GM23248 (cell line): ENCODE results near the gene ARMC10. TPM values are rescaled to one million over a fixed set of nuclear protein-coding genes. Genes with fewer than 3 reads are reported as not detected.
"Not testable (repeated sequence)": the region's sequence is repeated elsewhere in the genome, so short reads cannot be mapped to it uniquely, and the experiment has no call there.

ENCODE experiments used
- DNase-seq: peaks from one replicate; pipeline ENCODE4 v3.0.0-alpha.2; 2015
- H2AFZ ChIP-seq: fragments of 200-600 bp; sonication (generic); 2 replicates; pipeline ENCODE4 v1.6.1; 2016; ENCODE audit warnings: antibody characterized with exemption
- H3F3A ChIP-seq: fragments of 200-600 bp; sonication (generic); 2 replicates; pipeline ENCODE4 v1.6.1; 2016; ENCODE audit warnings: mild to moderate bottlenecking, antibody characterized with exemption, mixed run types; ENCODE audit not compliant: insufficient read depth
- H3K27ac ChIP-seq: fragments of 200-600 bp; sonication (generic); 2 replicates; pipeline ENCODE4 v1.5.1; 2016; ENCODE audit warnings: mild to moderate bottlenecking
- H3K27me3 ChIP-seq: fragments of 200-600 bp; sonication (generic); replicated peaks from 2 replicates; pipeline ENCODE4 v1.6.1; 2016; ENCODE audit warnings: mild to moderate bottlenecking; ENCODE audit not compliant: insufficient read depth
- H3K36me3 ChIP-seq: fragments of 200-600 bp; sonication (generic); 2 replicates; pipeline ENCODE4 v1.6.1; 2016; ENCODE audit warnings: low read depth, mild to moderate bottlenecking
- H3K4me1 ChIP-seq: fragments of 200-600 bp; sonication (generic); 2 replicates; pipeline ENCODE4 v1.6.1; 2016; ENCODE audit warnings: mild to moderate bottlenecking; ENCODE audit not compliant: insufficient read depth
- H3K4me2 ChIP-seq: fragments of 200-600 bp; sonication (generic); one replicate; pipeline ENCODE4 v1.6.1; 2016; ENCODE audit warnings: mild to moderate bottlenecking; ENCODE audit not compliant: unreplicated experiment
- H3K4me3 ChIP-seq: fragments of 200-600 bp; sonication (generic); 2 replicates; pipeline ENCODE4 v1.5.1; 2016; ENCODE audit warnings: mild to moderate bottlenecking
- H3K79me2 ChIP-seq: fragments of 200-600 bp; sonication (generic); 2 replicates; pipeline ENCODE4 v1.6.1; 2016; ENCODE audit warnings: mild to moderate bottlenecking; ENCODE audit not compliant: insufficient read depth
- H3K9ac ChIP-seq: fragments of 200-600 bp; sonication (generic); 2 replicates; pipeline ENCODE4 v1.6.1; 2016; ENCODE audit warnings: mild to moderate bottlenecking
- H3K9me2 ChIP-seq: fragments of 200-600 bp; sonication (generic); 2 replicates; pipeline ENCODE4 v1.6.1; 2016; ENCODE audit warnings: mixed run types, mild to moderate bottlenecking, moderate library complexity; ENCODE audit not compliant: insufficient read depth
- H3K9me3 ChIP-seq: fragments of 200-600 bp; sonication (generic); one replicate; pipeline ENCODE4 v1.6.1; 2017; ENCODE audit warnings: low read depth
- H4K20me1 ChIP-seq: fragments of 200-600 bp; sonication (generic); 2 replicates; pipeline ENCODE4 v1.6.0; 2016; ENCODE audit not compliant: insufficient read depth
- EZH2 ChIP-seq: fragments of 200-600 bp; sonication (generic); IDR thresholded peaks from 2 replicates; pipeline ENCODE4 v1.6.1; 2018; ENCODE audit warnings: antibody characterized with exemption, mild to moderate bottlenecking; ENCODE audit not compliant: insufficient read depth, poor library complexity, severe bottlenecking
- EZH2phosphoT487 ChIP-seq: fragments of 200-600 bp; sonication (generic); IDR thresholded peaks from 2 replicates; pipeline ENCODE4 v1.6.1; 2018; ENCODE audit warnings: antibody characterized with exemption, moderate library complexity, mild to moderate bottlenecking, low read depth; ENCODE audit not compliant: insufficient read depth
- WGBS, 2 experiments: methylation state at CpG; one replicate each; pipeline ENCODE4 v1.1.6; 2015 to 2017; ENCODE audit warnings: low lambda C conversion rate in 2 of 2, low coverage in 1 of 2; ENCODE audit errors: missing lambda C conversion rate in 2 of 2; 5-methylcytosine and 5-hydroxymethylcytosine counted together
- in situ Hi-C: fragments of 300-500 bp; cut with MboI; formaldehyde crosslinking; loops from 2 replicates; pipeline ENCODE4 v1.15.0; 2020
- polyA plus RNA-seq: library from polyadenylated mRNA; unstranded; fragments of >200 nt; fragmentation: Nextera tagmentation; extraction: Ambion mirVana; gene quantifications from 2 replicates; pipeline ENCODE4 v1.2.1, GENCODE V29; 2016
- total RNA-seq: library from RNA; depleted of rRNA; stranded (reverse); fragments of >200 nt; shearing (Covaris generic); gene quantifications from 2 replicates; pipeline ENCODE4 v1.2.3, GENCODE V29; 2014

The ARMC10 gene
- total and polyA plus RNA-seq, 2 experiments from 2014 or later: 39.2 to 41.9 TPM

- Histone ChIP-seq H3K4me2 (no peak overlapping the region), H3F3A (no peaks in the 10 kb centered on the region), H3K9me3 (no peaks in the 10 kb centered on the region), H2AFZ (no peak overlapping the region), H3K36me3 (peaks cover 25% of the 10 kb centered on the region), H3K4me3 (no peak overlapping the region), H3K79me2 (no peaks in the 10 kb centered on the region), H3K27ac (no peak overlapping the region), H3K27me3 (no peaks in the 10 kb centered on the region), H4K20me1 (no peaks in the 10 kb centered on the region), H3K9me2 (no peaks in the 10 kb centered on the region), H3K4me1 (no peaks in the 10 kb centered on the region), H3K9ac (no peak overlapping the region)
- WGBS, 2 experiments: 98 to 99% methylated on average over 2 of the region's 2 CpGs
- DNase-seq: no peak
- in situ Hi-C loops: no loop called here
- TF ChIP-seq EZH2phosphoT487 (no peak), EZH2 (no peak)
Observed at GRCh38 chr7:103097041-103097440, 22.1 kb downstream of the ARMC10 start.

GRCh38 chr7:103100348-103100747 lies 25.4 kb downstream of the ARMC10 start:
- in situ Hi-C loops: no loop called here
- no peak for TF ChIP-seq EZH2phosphoT487
- no peak for TF ChIP-seq EZH2
- no peaks in the 10 kb centered on the region for H3F3A ChIP-seq
- no peaks in the 10 kb centered on the region for H3K79me2 ChIP-seq
- H3K4me1 ChIP-seq: no peaks in the 10 kb centered on the region
- H3K27me3 ChIP-seq: no peaks in the 10 kb centered on the region
- H3K36me3 ChIP-seq: peaks cover 33% of the 10 kb centered on the region
- no peak for DNase-seq
- WGBS, 2 experiments: 64 to 65% methylated on average over 3 of the region's 3 CpGs
- no peaks in the 10 kb centered on the region for H3K9me3 ChIP-seq
- no peak overlapping the region for H3K27ac ChIP-seq
- no peak overlapping the region for H3K4me2 ChIP-seq
- H3K9me2 ChIP-seq: no peaks in the 10 kb centered on the region
- H3K4me3 ChIP-seq: no peak overlapping the region
- no peak overlapping the region for H2AFZ ChIP-seq
- no peaks in the 10 kb centered on the region for H4K20me1 ChIP-seq
- H3K9ac ChIP-seq: no peak overlapping the region

- 48 to 52% methylated on average over 2 of the region's 2 CpGs for WGBS, 2 experiments
- Histone ChIP-seq H3K9me2 (no peaks in the 10 kb centered on the region), H3K9me3 (no peaks in the 10 kb centered on the region), H3K27me3 (no peaks in the 10 kb centered on the region), H3K9ac (no peak overlapping the region), H2AFZ (no peak overlapping the region), H3K4me2 (no peak overlapping the region), H3K4me1 (no peaks in the 10 kb centered on the region), H3F3A (no peaks in the 10 kb centered on the region), H3K27ac (no peak overlapping the region), H4K20me1 (no peaks in the 10 kb centered on the region), H3K79me2 (no peaks in the 10 kb centered on the region), H3K36me3 (peaks cover 30% of the 10 kb centered on the region), H3K4me3 (no peak overlapping the region)
- no peak for TF ChIP-seq EZH2phosphoT487
- no peak for TF ChIP-seq EZH2
- in situ Hi-C loops: no loop called here
- no peak for DNase-seq
Observed at GRCh38 chr7:103101543-103101942, 26.6 kb downstream of the ARMC10 start.

GRCh38 chr7:103106005-103106702 lies 31.2 kb downstream of the ARMC10 start:
- Histone ChIP-seq H3K4me3 (no peak overlapping the region), H3K27me3 (no peaks in the 10 kb centered on the region), H2AFZ (no peak overlapping the region), H3K9me3 (no peaks in the 10 kb centered on the region), H3K27ac (no peak overlapping the region), H3K4me2 (no peak overlapping the region), H3K9me2 (no peaks in the 10 kb centered on the region), H3K9ac (no peak overlapping the region), H3F3A (no peaks in the 10 kb centered on the region), H3K4me1 (no peaks in the 10 kb centered on the region), H3K36me3 (peaks cover 9% of the 10 kb centered on the region; the same call in 1 of the 2 replicates), H4K20me1 (no peaks in the 10 kb centered on the region), H3K79me2 (no peaks in the 10 kb centered on the region)
- TF ChIP-seq EZH2 (no peak), EZH2phosphoT487 (no peak)
- no peak for DNase-seq
- in situ Hi-C loops: no loop called here
- WGBS, 2 experiments: 78 to 82% methylated on average over 12 of the region's 12 CpGs

GRCh38 chr7:103106703-103107070 lies 31.7 kb downstream of the ARMC10 start:
- H3K4me3 ChIP-seq, H3K4me1 ChIP-seq, DNase-seq, H3K4me2 ChIP-seq, H3F3A ChIP-seq, H3K79me2 ChIP-seq, H3K9ac ChIP-seq, H3K9me2 ChIP-seq, in situ Hi-C loops, H3K36me3 ChIP-seq, H3K27me3 ChIP-seq, H3K27ac ChIP-seq, H3K9me3 ChIP-seq, H4K20me1 ChIP-seq, H2AFZ ChIP-seq: not testable (repeated sequence)
- WGBS, 2 experiments: 70 to 74% methylated on average over 6 of the region's 6 CpGs
